Mammary epithelial cell (primary cell): ENCODE results near the gene ASZ1.

Source experiments
- CTCF ChIP-seq, 2 donors: IDR thresholded peaks in 1 of 2; conservative IDR thresholded peaks in 1 of 2; 2 replicates each; pipeline ENCODE4 v1.5.1; 2011 to 2012; ENCODE audit warnings: inconsistent platforms in 2 of 2, low read length in 2 of 2, mild to moderate bottlenecking in 2 of 2, control low read depth in 1 of 2, low read depth in 1 of 2; ENCODE audit not compliant: insufficient read depth in 1 of 2; ENCODE audit errors: extremely low read depth in 1 of 2
- EZH2 ChIP-seq: IDR thresholded peaks from 2 replicates; pipeline ENCODE4 v1.6.1; 2012; ENCODE audit warnings: low read length, inconsistent platforms, borderline replicate concordance

GRCh38 chr7:117375380-117375779 lies 51.9 kb downstream of the ASZ1 start:
- TF ChIP-seq EZH2 (no peak), CTCF (conservative IDR thresholded peaks at IDR 0.05 in 1 of 2, IDR thresholded peaks at IDR 0.05 in 1 of 2; ENCODE audit: extremely low read depth in 1 of 2, insufficient read depth in 1 of 2, low read depth in 1 of 2, low read length in 2 of 2) (peak; percentile 17 to 30)
